ENCODE results near the gene RRBP1.

RRBP1 gene

DNA sequence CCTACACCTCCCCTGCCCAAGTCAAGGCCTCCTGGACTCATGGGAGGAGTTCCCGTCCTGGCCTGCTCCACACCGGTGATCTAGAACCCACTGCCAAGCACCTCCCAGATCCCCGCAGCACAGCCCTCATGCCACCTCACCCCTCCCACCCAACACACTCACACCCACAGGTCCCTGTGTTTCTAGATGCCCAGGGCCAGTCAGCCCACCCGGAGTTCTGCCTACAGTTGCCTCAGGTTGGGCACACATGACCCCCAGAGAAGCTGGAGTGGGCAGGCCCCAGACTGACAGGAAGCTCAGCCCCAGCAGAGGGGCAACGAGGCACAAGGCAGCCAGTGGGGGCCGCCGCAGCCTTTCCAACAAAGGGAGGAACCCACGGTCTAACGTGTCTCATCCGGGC, 29.6 kb downstream of the RRBP1 start:
- Histone ChIP-seq H3K36me3 (no peaks in the 10 kb centered on the region), H3K27ac (no peak overlapping the region), H3K4me1 (peaks cover 0 to 63% (median 41%) of the 10 kb centered on the region in 4 donors), H3K27me3 (no peaks in the 10 kb centered on the region), H3K9me3 (no peaks in the 10 kb centered on the region), H3K4me3 (no peak overlapping the region)
- intact Hi-C loops (cut with DNase I; ENCODE audit: low total_unique reads), result no loop called here
- DNase-seq, result peak; percentile 18 to 61
- TF ChIP-seq, protein P1, sequence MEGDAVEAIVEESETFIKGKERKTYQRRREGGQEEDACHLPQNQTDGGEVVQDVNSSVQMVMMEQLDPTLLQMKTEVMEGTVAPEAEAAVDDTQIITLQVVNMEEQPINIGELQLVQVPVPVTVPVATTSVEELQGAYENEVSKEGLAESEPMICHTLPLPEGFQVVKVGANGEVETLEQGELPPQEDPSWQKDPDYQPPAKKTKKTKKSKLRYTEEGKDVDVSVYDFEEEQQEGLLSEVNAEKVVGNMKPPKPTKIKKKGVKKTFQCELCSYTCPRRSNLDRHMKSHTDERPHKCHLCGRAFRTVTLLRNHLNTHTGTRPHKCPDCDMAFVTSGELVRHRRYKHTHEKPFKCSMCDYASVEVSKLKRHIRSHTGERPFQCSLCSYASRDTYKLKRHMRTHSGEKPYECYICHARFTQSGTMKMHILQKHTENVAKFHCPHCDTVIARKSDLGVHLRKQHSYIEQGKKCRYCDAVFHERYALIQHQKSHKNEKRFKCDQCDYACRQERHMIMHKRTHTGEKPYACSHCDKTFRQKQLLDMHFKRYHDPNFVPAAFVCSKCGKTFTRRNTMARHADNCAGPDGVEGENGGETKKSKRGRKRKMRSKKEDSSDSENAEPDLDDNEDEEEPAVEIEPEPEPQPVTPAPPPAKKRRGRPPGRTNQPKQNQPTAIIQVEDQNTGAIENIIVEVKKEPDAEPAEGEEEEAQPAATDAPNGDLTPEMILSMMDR (IDR thresholded peaks at IDR 0.05), result no peak

DNA sequence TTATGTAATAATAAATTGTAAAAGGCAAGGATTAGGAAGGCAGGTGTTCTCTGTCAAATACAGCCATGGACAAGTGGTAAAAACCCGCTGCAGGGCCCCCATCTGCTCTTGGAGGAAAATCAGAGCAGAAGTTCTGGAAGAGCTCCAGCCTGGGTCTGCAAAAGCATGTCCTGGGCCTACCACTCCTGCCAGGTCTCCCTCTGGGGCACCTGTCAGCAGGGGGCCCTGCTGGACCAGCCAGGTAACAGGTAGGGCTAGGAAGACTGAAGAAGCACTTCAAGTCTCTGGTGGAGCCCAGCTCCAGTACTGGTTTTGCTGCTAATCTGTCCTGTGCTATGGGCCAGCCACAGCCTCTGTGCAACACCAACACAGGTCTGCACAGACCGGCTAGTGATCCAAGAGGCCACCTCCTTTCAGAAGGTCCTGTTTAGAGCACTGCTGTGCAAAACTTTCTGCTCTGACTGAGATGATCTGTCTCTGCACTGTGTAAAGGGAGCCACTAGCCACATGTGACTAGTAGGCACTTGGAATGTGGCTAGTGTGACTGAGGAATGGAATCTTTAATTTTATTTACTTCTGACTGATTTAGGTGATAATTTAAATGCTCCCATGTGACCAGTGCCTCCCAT, 30.2 kb downstream of the RRBP1 start:
- DNase-seq, result peak; percentile 13 to 44

DNA sequence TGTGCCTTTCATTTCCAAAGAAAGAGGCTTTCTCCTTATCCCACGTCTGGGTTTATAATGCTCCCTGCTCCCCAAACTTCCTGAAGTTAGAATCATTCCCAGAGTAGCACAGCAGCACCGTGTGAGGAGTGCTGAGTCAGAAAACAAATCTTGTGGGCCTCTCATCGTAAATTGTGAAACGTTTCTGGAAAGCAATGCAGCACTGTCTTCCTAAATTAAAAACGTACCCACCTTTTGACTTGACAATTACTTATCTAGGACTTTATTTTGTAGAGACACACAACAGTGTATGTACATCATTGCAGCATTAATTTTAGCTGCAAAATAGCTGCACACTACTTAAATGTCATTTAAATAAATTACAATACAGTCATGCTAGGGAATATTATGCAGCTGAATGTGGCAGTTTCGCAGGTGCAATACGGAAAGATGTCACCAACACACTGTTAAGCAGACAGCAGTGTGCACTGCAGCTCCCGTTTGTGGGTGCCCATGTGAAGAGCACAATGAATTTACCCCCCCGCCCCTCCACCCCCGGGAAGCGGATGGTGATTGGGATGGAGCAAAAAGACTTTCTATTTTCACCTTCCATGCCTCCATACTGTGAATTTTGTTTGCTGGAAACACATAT, 30.8 kb downstream of the RRBP1 start:
- intact Hi-C loops (cut with DNase I; ENCODE audit: low total_unique reads), result no loop called here
- no peaks in the 10 kb centered on the region for H3K9me3 ChIP-seq
- H3K4me1 ChIP-seq, result peaks cover 0 to 68% (median 43%) of the 10 kb centered on the region in 4 donors
- H3K36me3 ChIP-seq, result no peaks in the 10 kb centered on the region
- no peaks in the 10 kb centered on the region for H3K27me3 ChIP-seq
- H3K4me3 ChIP-seq, result no peak overlapping the region
- peak; percentile 21 to 31 for DNase-seq
- no peak overlapping the region for H3K27ac ChIP-seq
- TF ChIP-seq, protein P1 (IDR thresholded peaks at IDR 0.05), result no peak

More for the DNA sequence above, 30.2 kb downstream of the RRBP1 start:
- Histone ChIP-seq H3K4me3 (no peak overlapping the region), H3K27ac (no peak overlapping the region), H3K27me3 (no peaks in the 10 kb centered on the region), H3K36me3 (no peaks in the 10 kb centered on the region), H3K4me1 (peaks cover 0 to 69% (median 43%) of the 10 kb centered on the region in 4 donors), H3K9me3 (no peaks in the 10 kb centered on the region)
- intact Hi-C loops (cut with DNase I; ENCODE audit: low total_unique reads), result no loop called here
- TF ChIP-seq, protein P1 (IDR thresholded peaks at IDR 0.05), result no peak

DNA sequence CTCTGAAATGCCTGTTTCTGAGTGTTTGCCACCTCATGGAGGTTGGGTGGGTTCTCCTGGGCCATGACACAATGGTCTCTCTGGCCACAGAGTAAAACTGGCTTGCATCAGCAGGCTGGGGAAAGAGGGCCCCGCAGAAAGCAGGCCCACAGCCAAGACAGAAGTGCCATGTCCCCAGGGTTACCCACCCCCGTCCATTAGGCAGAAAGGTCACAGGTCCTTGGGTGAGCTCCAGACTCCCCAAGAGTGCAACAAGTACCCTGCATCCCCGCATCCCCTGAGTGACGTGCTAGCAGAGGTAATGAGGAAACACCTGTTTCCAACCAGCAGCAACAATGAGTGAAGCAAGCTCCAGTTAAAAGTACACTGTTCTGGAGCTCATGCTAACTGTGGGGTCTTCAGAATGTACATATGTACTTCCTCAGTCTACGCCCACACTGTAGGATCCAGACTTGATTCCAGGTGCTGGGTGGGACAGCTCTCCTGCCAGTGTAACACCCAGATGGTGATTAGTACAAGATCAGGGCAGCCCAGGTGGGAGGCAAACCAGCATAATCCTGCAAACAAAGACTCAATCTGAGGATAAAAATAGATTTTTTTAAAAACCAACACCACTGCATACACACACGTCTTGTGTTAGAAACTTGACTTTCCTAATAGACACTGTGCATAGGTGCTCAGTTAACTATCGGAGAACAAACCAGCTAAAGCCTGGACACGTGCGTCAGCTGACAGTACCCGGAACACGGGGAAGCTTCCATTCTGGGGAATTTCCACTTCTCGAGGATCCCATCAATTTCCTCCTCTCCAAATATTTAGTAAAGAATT, 31.5 kb downstream of the RRBP1 start:
- TF ChIP-seq, protein P1 (IDR thresholded peaks at IDR 0.05), result no peak
- no peaks in the 10 kb centered on the region for H3K9me3 ChIP-seq
- peaks cover 0 to 61% (median 38%) of the 10 kb centered on the region in 4 donors for H3K4me1 ChIP-seq
- H3K4me3 ChIP-seq, result no peak overlapping the region
- DNase-seq, result peak; percentile 19 to 54
- intact Hi-C loops (cut with DNase I; ENCODE audit: low total_unique reads), result no loop called here
- H3K36me3 ChIP-seq, result no peaks in the 10 kb centered on the region
- no peaks in the 10 kb centered on the region for H3K27me3 ChIP-seq
- no peak overlapping the region for H3K27ac ChIP-seq

DNA sequence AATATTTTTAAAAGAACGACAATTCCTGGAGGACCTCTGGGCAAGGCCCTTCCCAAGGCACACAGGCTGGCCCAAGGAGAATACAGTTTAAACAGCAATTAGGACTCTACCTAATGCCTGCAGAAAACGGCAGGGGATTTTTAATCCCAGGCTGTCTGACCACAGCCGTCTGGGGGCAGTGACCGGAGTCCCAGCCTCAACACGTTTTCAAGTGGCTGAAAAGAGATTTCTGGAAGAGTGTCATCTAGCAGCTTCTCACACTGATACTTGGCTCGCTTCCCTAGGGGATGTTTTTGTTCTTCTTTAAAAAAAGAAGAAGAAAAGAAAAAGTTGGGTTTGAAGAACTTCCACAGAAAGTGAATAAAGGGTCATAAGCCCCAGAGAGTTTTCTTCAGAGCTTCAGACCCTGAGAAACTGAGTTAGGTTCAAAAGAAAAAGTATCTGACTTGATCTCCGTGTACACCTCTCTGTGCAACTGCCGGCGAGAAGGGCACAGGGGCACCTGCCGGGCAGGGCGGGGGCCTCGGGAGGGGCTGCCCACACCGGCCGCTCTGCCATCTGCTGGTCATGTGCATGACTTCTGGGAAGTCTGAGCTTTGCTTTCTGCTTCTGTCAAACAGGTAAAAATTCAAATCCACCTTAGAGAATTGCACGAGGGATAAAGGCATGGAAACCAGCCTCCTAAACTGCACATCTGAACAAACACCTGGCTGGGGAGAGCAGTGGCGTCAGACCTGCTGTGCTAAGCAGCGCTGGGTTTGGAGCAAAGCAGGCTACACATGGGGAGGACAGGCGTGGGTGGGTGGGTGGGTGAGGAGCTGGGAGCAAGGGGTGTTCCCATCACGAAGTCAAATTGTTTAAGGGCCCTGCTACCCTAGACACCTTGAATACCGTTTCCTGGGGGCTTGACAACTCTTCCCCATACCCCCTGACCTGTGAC, 33.0 kb downstream of the RRBP1 start:
- Histone ChIP-seq H3K27ac (peak overlapping the region; percentile 8 to 61), H3K36me3 (no peaks in the 10 kb centered on the region), H3K4me1 (peaks cover 0 to 61% (median 42%) of the 10 kb centered on the region in 4 donors), H3K4me3 (no peak overlapping the region), H3K27me3 (no peaks in the 10 kb centered on the region), H3K9me3 (no peaks in the 10 kb centered on the region)
- TF ChIP-seq, protein P1 (IDR thresholded peaks at IDR 0.05), result peak; percentile 24 to 29
- intact Hi-C loops (cut with DNase I; ENCODE audit: low total_unique reads), result no loop called here
- DNase-seq, result peak; percentile 18 to 66

Data from tibial artery (tissue), 4 donors.